Neural cell (in vitro differentiated cells): ENCODE measurements around the gene MAD1L1. TPM values are rescaled to one million over a fixed set of nuclear protein-coding genes. Genes with fewer than 3 reads are reported as not detected.
A peak's percentile ranks its signal among the peaks of the same experiment; 100 is the strongest.

Experiments
- H2AFZ ChIP-seq: fragments of 200-600, 300-800 bp; sonication (generic), shearing (Covaris generic); 2 replicates; pipeline ENCODE4 v1.6.0; 2014; ENCODE audit warnings: low read depth, mild to moderate bottlenecking, antibody characterized with exemption, low read length, moderate library complexity
- H3F3A ChIP-seq: fragments of 200-600 bp; shearing (Covaris generic); 2 replicates; pipeline ENCODE4 v1.6.1; 2016; ENCODE audit warnings: mild to moderate bottlenecking, moderate library complexity, mixed read lengths, antibody characterized with exemption, low read length; ENCODE audit not compliant: insufficient read depth, poor library complexity, severe bottlenecking
- H3K27ac ChIP-seq: fragments of 200-600, 300-800 bp; sonication (generic), shearing (Covaris generic); 2 replicates; pipeline ENCODE4 v1.5.1; 2014; ENCODE audit warnings: mild to moderate bottlenecking, low read length, moderate library complexity
- H3K27me3 ChIP-seq: fragments of 300-800, 200-600 bp; sonication (generic), shearing (Covaris generic); 2 replicates; pipeline ENCODE4 v1.6.0; 2014; ENCODE audit warnings: mild to moderate bottlenecking, low read depth, low read length, moderate library complexity; ENCODE audit not compliant: insufficient read depth
- H3K36me3 ChIP-seq: fragments of 300-800, 200-600 bp; sonication (generic), shearing (Covaris generic); 2 replicates; pipeline ENCODE4 v1.5.1; 2014; ENCODE audit warnings: mild to moderate bottlenecking, antibody characterized with exemption, low read length, moderate library complexity; ENCODE audit not compliant: insufficient read depth
- H3K4me2 ChIP-seq: fragments of 300-800, 200-600 bp; sonication (generic), shearing (Covaris generic); 2 replicates; pipeline ENCODE4 v1.6.0; 2014; ENCODE audit warnings: mild to moderate bottlenecking, low read length
- H3K4me3 ChIP-seq: fragments of 300-800, 200-600 bp; sonication (generic), shearing (Covaris generic); 2 replicates; pipeline ENCODE4 v1.5.1; 2014; ENCODE audit warnings: mild to moderate bottlenecking, low read length, moderate library complexity
- H3K79me2 ChIP-seq: fragments of 200-600 bp; shearing (Covaris generic); replicated peaks from 2 replicates; pipeline ENCODE4 v1.6.0; 2014; ENCODE audit warnings: mild to moderate bottlenecking, low read length, moderate library complexity; ENCODE audit not compliant: insufficient read depth
- H3K9ac ChIP-seq: fragments of 300-800, 200-600 bp; sonication (generic), shearing (Covaris generic); 2 replicates; pipeline ENCODE4 v1.6.1; 2016; ENCODE audit warnings: mild to moderate bottlenecking, low read length, mixed read lengths
- H3K9me2 ChIP-seq: fragments of 200-600 bp; shearing (Covaris generic); 2 replicates; pipeline ENCODE4 v1.6.1; 2016; ENCODE audit warnings: mild to moderate bottlenecking, low read length, mixed read lengths; ENCODE audit not compliant: insufficient read depth
- H3K9me3 ChIP-seq: fragments of 200-600, 300-800 bp; sonication (generic), shearing (Covaris generic); 2 replicates; pipeline ENCODE4 v1.6.1; 2016; ENCODE audit warnings: mild to moderate bottlenecking, mixed run types, low read length, moderate library complexity, mixed read lengths
- H4K20me1 ChIP-seq: fragments of 200-600 bp; shearing (Covaris generic); 2 replicates; pipeline ENCODE4 v1.6.1; 2016; ENCODE audit warnings: mild to moderate bottlenecking, mixed run types; ENCODE audit not compliant: insufficient read depth
- CTCF ChIP-seq: fragments of 450-650 bp; IDR thresholded peaks from 2 replicates; pipeline ENCODE4 v1.5.1; 2014; ENCODE audit warnings: antibody characterized with exemption, mild to moderate bottlenecking, moderate library complexity; ENCODE audit not compliant: poor library complexity, severe bottlenecking
- EP300 ChIP-seq: fragments of 450-650 bp; conservative IDR thresholded peaks from 2 replicates; pipeline ENCODE4 v1.6.1; 2014; ENCODE audit warnings: antibody characterized with exemption, mild to moderate bottlenecking, moderate library complexity; ENCODE audit not compliant: poor library complexity, severe bottlenecking
- EZH2 ChIP-seq: fragments of 200-600, 300-800 bp; shearing (Covaris generic), sonication (generic); IDR thresholded peaks from 2 replicates; pipeline ENCODE4 v1.6.1; 2014; ENCODE audit warnings: antibody characterized with exemption, low read length, borderline replicate concordance, mild to moderate bottlenecking; ENCODE audit not compliant: insufficient read depth, poor library complexity, severe bottlenecking
- MXI1 ChIP-seq: fragments of 450-650 bp; conservative IDR thresholded peaks from 2 replicates; pipeline ENCODE4 v1.6.1; 2014; ENCODE audit warnings: antibody characterized with exemption, mild to moderate bottlenecking; ENCODE audit not compliant: poor library complexity, severe bottlenecking
- POLR2AphosphoS5 ChIP-seq: IDR thresholded peaks from 2 replicates; pipeline ENCODE4 v1.6.1; 2012
- RAD21 ChIP-seq: fragments of 450-650 bp; conservative IDR thresholded peaks from 2 replicates; pipeline ENCODE4 v1.6.1; 2014; ENCODE audit warnings: antibody characterized with exemption, mild to moderate bottlenecking, moderate library complexity
- REST ChIP-seq: IDR thresholded peaks from 2 replicates; pipeline ENCODE4 v1.6.1; 2012; ENCODE audit warnings: borderline replicate concordance
- SMC3 ChIP-seq: fragments of 450-650 bp; conservative IDR thresholded peaks from 2 replicates; pipeline ENCODE4 v1.6.1; 2014; ENCODE audit warnings: antibody characterized with exemption, mild to moderate bottlenecking, moderate library complexity; ENCODE audit not compliant: poor library complexity
- TAF1 ChIP-seq: IDR thresholded peaks from 2 replicates; pipeline ENCODE4 v1.6.1; 2012; ENCODE audit warnings: low read depth
- polyA plus RNA-seq: library from polyadenylated mRNA; depleted of rRNA; stranded (reverse); fragments of >200 nt; gene quantifications from 2 replicates; pipeline ENCODE4 v1.2.3, GENCODE V29; 2014

MAD1L1 gene
- polyA plus RNA-seq, 1 donor from 2014 or later: 31.4 TPM

- no peak for TF ChIP-seq TAF1
- Histone ChIP-seq H4K20me1 (no peaks in the 10 kb centered on the region), H2AFZ (no peak overlapping the region), H3K79me2 (no peaks in the 10 kb centered on the region), H3K9ac (no peak overlapping the region), H3K4me2 (no peak overlapping the region), H3K27ac (no peak overlapping the region), H3F3A (no peaks in the 10 kb centered on the region), H3K27me3 (no peaks in the 10 kb centered on the region), H3K4me3 (no peak overlapping the region), H3K36me3 (no peaks in the 10 kb centered on the region), H3K9me2 (no peaks in the 10 kb centered on the region), H3K9me3 (no peaks in the 10 kb centered on the region)
Measured at GRCh38 chr7:2042650-2043049, 190.1 kb downstream of the MAD1L1 start.

- TF ChIP-seq TAF1 (no peak), MXI1 (no peak), CTCF (peak; percentile 2)
- Histone ChIP-seq H3K9me3 (no peaks in the 10 kb centered on the region), H4K20me1 (no peaks in the 10 kb centered on the region), H3K79me2 (no peaks in the 10 kb centered on the region), H3F3A (no peaks in the 10 kb centered on the region), H3K36me3 (no peaks in the 10 kb centered on the region), H3K9me2 (no peaks in the 10 kb centered on the region), H3K27me3 (no peaks in the 10 kb centered on the region), H2AFZ (no peak overlapping the region), H3K4me3 (no peak overlapping the region), H3K4me2 (no peak overlapping the region), H3K27ac (no peak overlapping the region), H3K9ac (no peak overlapping the region)
Measured at GRCh38 chr7:2041496-2042367, 191.0 kb downstream of the MAD1L1 start.

GRCh38 chr7:2040893-2041270 is 191.9 kb downstream of the MAD1L1 start:
- no peaks in the 10 kb centered on the region for H3K36me3 ChIP-seq
- H3K9me3 ChIP-seq: no peaks in the 10 kb centered on the region
- H3K9ac ChIP-seq: no peak overlapping the region
- H3F3A ChIP-seq: no peaks in the 10 kb centered on the region
- no peak for TF ChIP-seq TAF1
- TF ChIP-seq CTCF: no peak
- no peak for TF ChIP-seq EZH2
- no peak for TF ChIP-seq RAD21
- TF ChIP-seq MXI1: no peak
- TF ChIP-seq POLR2AphosphoS5: no peak
- no peak for TF ChIP-seq EP300
- no peak for TF ChIP-seq SMC3
- TF ChIP-seq REST: no peak
- H3K79me2 ChIP-seq: no peaks in the 10 kb centered on the region
- no peaks in the 10 kb centered on the region for H3K27me3 ChIP-seq
- H2AFZ ChIP-seq: no peak overlapping the region
- no peak overlapping the region for H3K4me2 ChIP-seq
- H3K27ac ChIP-seq: no peak overlapping the region
- H4K20me1 ChIP-seq: no peaks in the 10 kb centered on the region
- no peaks in the 10 kb centered on the region for H3K9me2 ChIP-seq
- no peak overlapping the region for H3K4me3 ChIP-seq
